ENCODE measurements around the gene TSC22D2.

- TF ChIP-seq CTCF (IDR thresholded peaks at IDR 0.05) (no peak), POLR2A (IDR thresholded peaks at IDR 0.05) (no peak)
Measured at GRCh38 chr3:150447084-150447483, 39.0 kb downstream of the TSC22D2 start.
